Activated CD8-positive, alpha-beta T cell treated with anti-CD3 and anti-CD28 coated beads, Interleukin-2, amount 10 ng/mL, durations not matched to agents 7 days and 5 days (primary cell): ENCODE data around the gene NOS3. TPM values are rescaled to one million over a fixed set of nuclear protein-coding genes. Genes with fewer than 3 reads are reported as not detected.

Experiments
- ATAC-seq: fragments of 150-1000 bp; cut with Tn5 transposase; one replicate; pipeline ENCODE4 v1.10.0; 2021; ENCODE audit warnings: moderate library complexity
- CTCF ChIA-PET: fragments of 350-600 bp; sonication (Branson Sonifier 250); formaldehyde crosslinking; loops from one replicate; lab custom pipeline; 2021; ENCODE audit warnings: antibody characterized with exemption; lab: Charles Lee
- POLR2A ChIA-PET: fragments of 350-600 bp; sonication (Branson Sonifier 250); formaldehyde crosslinking; loops from one replicate; lab custom pipeline; 2021; ENCODE audit warnings: antibody characterized with exemption; lab: Charles Lee
- DNase-seq: peaks from one replicate; pipeline ENCODE4 v3.0.0-alpha.2; 2020
- H3K27ac Mint-ChIP-seq: one replicate; pipeline ENCODE4 v1.8.0; 2021; ENCODE audit warnings: mild to moderate bottlenecking, mixed read lengths
- H3K27me3 Mint-ChIP-seq: one replicate; pipeline ENCODE4 v1.8.0; 2021; ENCODE audit warnings: low read depth, mixed read lengths
- H3K36me3 Mint-ChIP-seq: one replicate; pipeline ENCODE4 v1.8.0; 2021; ENCODE audit warnings: low read depth, mixed read lengths
- H3K4me1 Mint-ChIP-seq: one replicate; pipeline ENCODE4 v1.8.0; 2021; ENCODE audit warnings: low read depth, mixed read lengths
- H3K4me3 Mint-ChIP-seq: one replicate; pipeline ENCODE4 v1.8.0; 2021; ENCODE audit warnings: mild to moderate bottlenecking, mixed read lengths
- H3K9me3 Mint-ChIP-seq: one replicate; pipeline ENCODE4 v1.8.0; 2022; ENCODE audit warnings: mixed read lengths; ENCODE audit not compliant: insufficient read depth
- total RNA-seq, 2 experiments: library from RNA; stranded (reverse); gene quantifications; one replicate each; pipeline ENCODE4 v1.2.3, GENCODE V29; 2021

The NOS3 gene
- total RNA-seq, 2 experiments from 2014 or later, result 12.2 to 13.8 TPM

- H3K4me1 Mint-ChIP-seq, result peaks cover 28% of the 10 kb centered on the region
- H3K27ac Mint-ChIP-seq, result no peak overlapping the region
- ChIA-PET POLR2A (no interaction called here), CTCF (interaction anchor here (1.1 kb wide), 1 partner anchor 8 kb away, joined by 3 read pairs; no protein-coding TSS in a partner anchor)
- DNase-seq (no peak), ATAC-seq (no peak)
- peaks cover 2% of the 10 kb centered on the region for H3K36me3 Mint-ChIP-seq
- H3K9me3 Mint-ChIP-seq, result no peaks in the 10 kb centered on the region
- peaks cover 54% of the 10 kb centered on the region for H3K27me3 Mint-ChIP-seq
- H3K4me3 Mint-ChIP-seq, result peak overlapping the region; percentile 56
Observed at GRCh38 chr7:150977382-150978125, 13.3 kb upstream of the NOS3 start.

DNA sequence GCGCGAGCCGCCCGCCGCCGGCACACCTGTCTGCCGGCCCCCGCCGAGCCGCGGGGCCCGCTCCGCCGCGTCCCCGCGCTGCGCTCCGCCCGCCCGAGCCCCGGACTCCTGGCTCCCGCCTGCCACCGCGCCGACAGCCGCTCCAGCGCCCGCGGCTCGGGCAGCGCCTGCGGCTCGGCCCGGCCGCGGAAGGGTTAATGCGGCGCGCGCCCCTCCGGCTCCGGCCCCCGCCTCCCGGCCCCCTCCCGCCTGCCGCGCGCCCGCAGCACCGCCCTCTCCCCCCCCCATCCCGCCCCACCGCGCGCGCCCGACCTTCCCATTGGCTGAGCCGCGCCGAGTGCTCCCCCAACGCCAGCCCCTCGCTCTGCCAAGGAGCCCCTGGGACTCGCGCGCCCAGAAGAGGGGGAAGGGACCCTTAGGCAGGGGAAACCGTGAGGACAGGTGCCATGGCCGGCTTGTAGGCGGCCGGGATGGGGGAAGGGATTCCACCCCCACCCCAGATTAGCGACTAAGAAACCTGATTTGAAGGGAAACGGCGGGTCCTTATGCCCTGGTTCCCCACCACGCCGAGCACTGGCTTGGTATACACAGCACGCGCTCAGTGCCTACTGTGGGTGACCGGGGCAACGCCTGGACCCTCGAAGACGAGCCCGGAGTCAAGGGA lies 12.6 kb upstream of the NOS3 start, which contains the start of gene KCNH2:
KCNH2 (minus strand) TSS at position 196 of the 664 bp plus-strand sequence. CDS start 408 bp downstream, outside the sequence.
- ChIA-PET POLR2A (interaction anchor here (0.6 kb wide), 1 partner anchor 186 kb away, joined by 4 read pairs; no protein-coding TSS in a partner anchor), CTCF (interaction anchor here (1.1 to 2.9 kb wide), 2 partner anchors 7 to 30 kb away, joined by 3 to 9 read pairs; no protein-coding TSS in a partner anchor)
- ATAC-seq (no peak), DNase-seq (no peak)
- H3K27me3 Mint-ChIP-seq, result peaks cover 57% of the 10 kb centered on the region
- no peak within 1 kb of the TSS for H3K27ac Mint-ChIP-seq
- peaks cover 2% of the 10 kb centered on the region for H3K36me3 Mint-ChIP-seq
- peaks cover 28% of the 10 kb centered on the region for H3K4me1 Mint-ChIP-seq
- peak within 1 kb of the TSS; percentile 56 for H3K4me3 Mint-ChIP-seq
- no peaks in the 10 kb centered on the region for H3K9me3 Mint-ChIP-seq

- H3K36me3 Mint-ChIP-seq, result peaks cover 2% of the 10 kb centered on the region
Observed at GRCh38 chr7:150979713-150980390, 11.0 kb upstream of the NOS3 start.

GRCh38 chr7:150980663-150981062 lies 10.2 kb upstream of the NOS3 start:
- CTCF ChIA-PET, result interaction anchor here (0.8 to 2.9 kb wide), 5 partner anchors 18 to 193 kb away, joined by 3 to 10 read pairs (median 6); no protein-coding TSS in a partner anchor
- Mint-ChIP-seq H3K9me3 (no peaks in the 10 kb centered on the region), H3K36me3 (peaks cover 2% of the 10 kb centered on the region), H3K4me1 (peaks cover 14% of the 10 kb centered on the region), H3K27me3 (peaks cover 58% of the 10 kb centered on the region), H3K4me3 (no peak overlapping the region), H3K27ac (no peak overlapping the region)
- no peak for DNase-seq
- no peak for ATAC-seq
- POLR2A ChIA-PET, result no interaction called here

More at GRCh38 chr7:150979713-150980390, 11.0 kb upstream of the NOS3 start:
- ATAC-seq (no peak), DNase-seq (no peak)
- CTCF ChIA-PET, result interaction anchor here (0.8 to 2.9 kb wide), 6 partner anchors 13 to 192 kb away, joined by 3 to 10 read pairs (median 4); no protein-coding TSS in a partner anchor
- H3K27me3 Mint-ChIP-seq, result peaks cover 62% of the 10 kb centered on the region
- POLR2A ChIA-PET, result no interaction called here
- no peaks in the 10 kb centered on the region for H3K9me3 Mint-ChIP-seq
- H3K4me3 Mint-ChIP-seq, result no peak overlapping the region
- H3K27ac Mint-ChIP-seq, result no peak overlapping the region
- peaks cover 18% of the 10 kb centered on the region for H3K4me1 Mint-ChIP-seq

GRCh38 chr7:150981644-150982043 lies 9.2 kb upstream of the NOS3 start:
- H3K27me3 Mint-ChIP-seq, result peaks cover 57% of the 10 kb centered on the region

GRCh38 chr7:150982351-150982750 lies 8.5 kb upstream of the NOS3 start:
- CTCF ChIA-PET, result interaction anchor here (5.6 to 6.3 kb wide), 2 partner anchors 19 to 26 kb away, joined by 35 to 82 read pairs; no protein-coding TSS in a partner anchor
- peaks cover 50% of the 10 kb centered on the region for H3K27me3 Mint-ChIP-seq

More at GRCh38 chr7:150981644-150982043, 9.2 kb upstream of the NOS3 start:
- POLR2A ChIA-PET, result no interaction called here
- no peak overlapping the region for H3K4me3 Mint-ChIP-seq
- no peak for ATAC-seq
- no peaks in the 10 kb centered on the region for H3K9me3 Mint-ChIP-seq
- CTCF ChIA-PET, result interaction anchor here (5.6 to 6.3 kb wide), 2 partner anchors 18 to 27 kb away, joined by 35 to 82 read pairs; no protein-coding TSS in a partner anchor
- no peak overlapping the region for H3K27ac Mint-ChIP-seq
- no peak for DNase-seq
- H3K4me1 Mint-ChIP-seq, result peaks cover 17% of the 10 kb centered on the region
- peaks cover 2% of the 10 kb centered on the region for H3K36me3 Mint-ChIP-seq

DNA sequence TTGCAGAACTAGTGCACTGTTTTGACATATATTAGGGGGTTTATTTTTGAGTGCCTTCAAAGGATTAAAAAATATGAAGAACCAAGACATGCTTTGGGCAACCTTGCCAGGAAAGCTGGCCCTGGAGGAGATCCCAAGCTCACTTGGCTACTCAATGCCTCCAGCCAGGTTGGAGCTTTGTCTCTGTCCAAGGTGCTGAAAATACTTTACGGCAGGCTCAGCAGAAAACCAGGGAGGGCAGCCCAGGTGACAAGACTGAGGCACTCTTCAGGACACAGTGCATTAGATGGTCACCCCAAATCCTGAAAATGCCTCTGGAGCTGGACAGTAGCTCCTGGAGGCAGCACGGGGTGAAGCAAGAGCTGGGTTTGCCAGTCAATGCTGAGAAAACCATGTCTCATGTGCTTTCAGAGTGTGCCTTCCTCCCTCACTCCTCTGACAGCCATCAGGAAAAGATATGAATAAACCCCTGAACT lies 6.9 kb upstream of the NOS3 start:
- ChIA-PET CTCF (interaction anchor here (0.8 to 6.3 kb wide), 8 partner anchors 10 to 86 kb away, joined by 3 to 82 read pairs (median 28); partner anchors contain the start of gene ABCB8), POLR2A (no interaction called here)
- ATAC-seq, result peak; percentile 22
- Mint-ChIP-seq H3K27me3 (peaks cover 49% of the 10 kb centered on the region), H3K27ac (no peak overlapping the region), H3K9me3 (no peaks in the 10 kb centered on the region), H3K4me1 (peaks cover 15% of the 10 kb centered on the region), H3K36me3 (no peaks in the 10 kb centered on the region), H3K4me3 (no peak overlapping the region)
- DNase-seq, result peak; percentile 65

More at GRCh38 chr7:150982351-150982750, 8.5 kb upstream of the NOS3 start:
- no peak for DNase-seq
- Mint-ChIP-seq H3K4me3 (no peak overlapping the region), H3K9me3 (no peaks in the 10 kb centered on the region), H3K4me1 (peaks cover 11% of the 10 kb centered on the region), H3K27ac (no peak overlapping the region), H3K36me3 (peaks cover under 1% of the 10 kb centered on the region)
- POLR2A ChIA-PET, result no interaction called here
- no peak for ATAC-seq

DNA sequence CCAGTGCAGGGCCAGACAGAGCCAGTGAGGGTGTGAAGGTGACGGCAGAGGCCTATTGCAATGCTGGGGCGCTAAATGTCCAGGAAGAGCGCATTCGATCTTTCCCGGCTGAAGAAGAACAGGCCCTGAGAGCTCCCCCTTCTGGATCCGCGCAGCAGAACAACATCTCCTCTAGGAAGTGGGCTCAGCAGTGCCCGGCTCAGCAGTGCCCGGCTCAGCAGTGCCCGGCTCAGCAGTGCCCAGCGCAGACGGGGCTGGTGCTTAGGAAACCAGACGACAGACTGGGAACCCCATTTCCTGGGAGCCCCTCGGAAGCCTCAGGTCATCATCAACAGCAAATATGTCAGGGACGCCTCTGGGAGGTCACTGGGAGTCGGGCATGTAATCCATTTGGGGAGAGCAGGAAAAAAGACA lies 4.7 kb upstream of the NOS3 start:
- H3K36me3 Mint-ChIP-seq, result peaks cover 3% of the 10 kb centered on the region
- DNase-seq (peak; percentile 69), ATAC-seq (no peak)
- H3K4me1 Mint-ChIP-seq, result peaks cover 16% of the 10 kb centered on the region
- peaks cover 11% of the 10 kb centered on the region for H3K9me3 Mint-ChIP-seq
- peaks cover 39% of the 10 kb centered on the region for H3K27me3 Mint-ChIP-seq
- H3K4me3 Mint-ChIP-seq, result no peak overlapping the region
- no peak overlapping the region for H3K27ac Mint-ChIP-seq
- ChIA-PET CTCF (interaction anchor here (0.6 to 6.3 kb wide), 19 partner anchors 8 to 256 kb away, joined by 3 to 82 read pairs (median 4); partner anchors contain the start of gene AGAP3), POLR2A (no interaction called here)

DNA sequence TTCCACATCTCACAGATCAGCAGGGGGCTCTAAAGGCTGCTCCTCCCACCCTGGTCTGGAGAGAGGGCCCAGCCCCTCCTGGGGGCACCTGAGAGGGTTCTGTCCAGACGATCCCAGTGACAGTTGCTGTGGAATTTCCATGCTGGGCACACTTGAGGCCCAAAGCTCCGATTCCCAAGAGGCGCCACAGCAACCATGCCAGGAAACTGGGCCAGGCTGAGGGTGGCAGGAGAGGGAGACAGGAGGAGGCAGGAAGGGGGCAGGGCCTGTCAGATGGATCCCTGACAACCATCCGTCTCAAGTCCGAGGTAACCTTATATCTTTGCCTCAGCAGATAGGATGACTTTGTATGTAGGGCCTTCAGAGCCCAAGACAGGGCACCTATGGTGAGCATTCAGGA lies 4.3 kb upstream of the NOS3 start:
- Mint-ChIP-seq H3K4me3 (no peak overlapping the region), H3K4me1 (peaks cover 16% of the 10 kb centered on the region), H3K9me3 (peaks cover 13% of the 10 kb centered on the region), H3K27ac (no peak overlapping the region), H3K36me3 (peaks cover 3% of the 10 kb centered on the region), H3K27me3 (peaks cover 34% of the 10 kb centered on the region)
- POLR2A ChIA-PET, result no interaction called here
- DNase-seq, result no peak
- CTCF ChIA-PET, result interaction anchor here (0.6 to 6.3 kb wide), 13 partner anchors 8 to 127 kb away, joined by 3 to 82 read pairs (median 7); partner anchors contain the start of gene AGAP3
- ATAC-seq, result no peak

GRCh38 chr7:150988230-150989226 lies 2.3 kb upstream of the NOS3 start:
- peak; percentile 73 for ATAC-seq
- peaks cover 3% of the 10 kb centered on the region for H3K36me3 Mint-ChIP-seq
- ChIA-PET CTCF (interaction anchor here (0.7 to 1.5 kb wide), 10 partner anchors 14 to 90 kb away, joined by 3 to 10 read pairs (median 4); no protein-coding TSS in a partner anchor), POLR2A (interaction anchor here (0.8 kb wide), 1 partner anchor 20 kb away, joined by 3 read pairs; no protein-coding TSS in a partner anchor)
- peak; percentile 75 for DNase-seq
- no peak overlapping the region for H3K4me3 Mint-ChIP-seq
- H3K27me3 Mint-ChIP-seq, result peaks cover 25% of the 10 kb centered on the region
- H3K27ac Mint-ChIP-seq, result no peak overlapping the region
- H3K4me1 Mint-ChIP-seq, result peaks cover 16% of the 10 kb centered on the region
- peaks cover 13% of the 10 kb centered on the region for H3K9me3 Mint-ChIP-seq
